Stimulated activated CD8-positive, alpha-beta memory T cell treated with anti-CD3 and anti-CD28 coated beads, Interleukin-4, amount 100 ng/mL, for 24 hours (primary cell): ENCODE results near the gene RBM17.
"Not testable (repeated sequence)": the region's sequence is repeated elsewhere in the genome, so short reads cannot be mapped to it uniquely, and the experiment has no call there.

Experiments used
- DNase-seq: peaks from one replicate; pipeline ENCODE4 v3.0.0-alpha.2; 2020; ENCODE audit warnings: low read depth

RBM17 gene

GRCh38 chr10:6161921-6162320 lies 73.1 kb downstream of the RBM17 start:
- no peak for DNase-seq

DNA sequence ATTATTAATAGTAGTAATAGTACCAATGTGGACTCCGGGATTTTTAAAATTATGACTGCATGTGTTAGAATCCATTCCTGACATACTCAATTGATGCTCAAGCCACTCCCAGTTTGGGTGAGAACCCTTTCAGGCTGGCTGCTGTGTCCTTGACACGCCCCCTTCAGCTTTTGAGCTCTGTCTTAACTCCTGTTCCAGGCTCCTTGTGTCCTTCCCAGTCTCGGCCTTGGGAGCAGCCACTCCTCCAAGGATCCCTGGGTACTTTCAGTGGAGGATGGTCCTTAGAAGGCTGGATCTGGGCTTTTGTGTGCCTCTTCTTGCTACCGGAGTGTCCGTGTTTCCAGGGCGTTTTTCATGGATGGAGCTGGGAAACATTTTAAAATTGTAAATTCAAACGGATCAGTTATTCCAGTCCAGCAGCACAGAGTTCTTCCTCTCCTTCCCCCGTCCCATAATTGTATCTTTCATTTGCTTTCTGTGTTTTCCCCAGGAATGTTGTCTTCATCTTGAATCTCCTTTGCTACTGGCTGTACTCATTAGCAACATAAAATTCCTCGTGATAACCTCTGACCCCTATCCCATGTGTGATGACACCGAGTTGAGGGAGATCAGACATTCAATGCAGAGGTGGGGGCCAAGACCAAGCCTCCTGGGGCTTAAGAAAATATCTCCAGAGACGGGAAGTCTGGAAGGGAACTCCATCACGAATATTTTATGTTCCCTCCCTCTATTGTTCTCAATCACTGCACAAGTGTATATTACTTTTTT lies 73.9 kb downstream of the RBM17 start:
- no peak for DNase-seq

- DNase-seq, result peak; percentile 92
Observed at GRCh38 chr10:6163364-6164270, 74.8 kb downstream of the RBM17 start.

- DNase-seq, result no peak
Observed at GRCh38 chr10:6164271-6165095, 75.6 kb downstream of the RBM17 start.

DNA sequence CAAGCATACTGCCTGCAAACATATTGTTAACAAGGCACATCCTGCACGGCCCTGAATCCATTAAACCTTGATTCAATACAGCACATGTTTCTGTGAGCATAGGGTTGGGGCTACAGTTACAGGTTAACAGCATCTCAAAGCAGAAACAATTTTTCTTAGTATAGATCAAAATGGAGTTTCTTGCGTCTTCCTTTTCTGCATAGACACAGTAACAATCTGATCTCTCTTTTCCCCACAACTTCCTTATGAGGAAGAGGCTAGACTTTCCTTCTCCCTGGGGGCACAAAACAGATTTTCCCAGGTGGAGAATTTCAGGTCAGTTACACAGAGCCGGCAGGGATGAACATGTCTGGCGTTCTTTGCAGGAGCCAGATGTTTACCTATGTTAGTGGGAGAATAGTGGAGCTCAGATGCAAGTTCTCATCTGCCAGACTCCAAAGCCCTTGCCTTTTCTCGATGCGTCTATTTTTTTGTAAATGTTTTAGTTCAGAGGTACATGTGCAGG lies 76.4 kb downstream of the RBM17 start:
- no peak for DNase-seq

DNA sequence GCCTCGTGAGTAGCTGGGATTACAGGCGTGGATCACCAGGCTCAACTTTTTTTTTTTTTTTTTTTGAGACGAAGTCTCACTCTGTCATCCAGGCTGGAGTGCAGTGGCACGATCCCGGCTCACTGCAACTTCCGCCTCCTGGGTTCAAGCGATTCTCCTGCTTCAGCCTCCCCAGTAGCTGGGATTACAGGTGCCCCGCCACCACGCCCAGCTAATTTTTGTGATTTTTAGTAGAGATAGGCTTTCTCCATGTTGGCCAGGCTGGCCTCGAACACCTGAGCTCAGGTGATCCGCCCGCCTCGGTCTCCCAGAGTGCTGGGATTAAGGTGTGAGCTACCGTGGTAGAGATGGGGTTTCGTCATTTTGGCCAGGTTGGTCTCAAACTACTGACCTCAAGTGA lies 77.1 kb downstream of the RBM17 start:
- DNase-seq, result not testable (repeated sequence)
